ENCODE results near the gene CYP1B1. TPM values are rescaled to one million over a fixed set of nuclear protein-coding genes. Genes with fewer than 3 reads are reported as not detected.

The CYP1B1 gene
- total RNA-seq, 4 donors from 2014 or later: 20.0 to 104 (median 32.4) TPM

- no peak for TF ChIP-seq CTCF (IDR thresholded peaks at IDR 0.05; ENCODE audit: low read depth)
Measured at GRCh38 chr2:38066421-38067115, 9.4 kb downstream of the CYP1B1 start.

GRCh38 chr2:38065502-38066135 is 10.3 kb downstream of the CYP1B1 start:
- TF ChIP-seq CTCF (IDR thresholded peaks at IDR 0.05; ENCODE audit: low read depth): no peak

- TF ChIP-seq CTCF (IDR thresholded peaks at IDR 0.05; ENCODE audit: low read depth): no peak
Measured at GRCh38 chr2:38064801-38065501, 11.0 kb downstream of the CYP1B1 start.

- TF ChIP-seq CTCF (IDR thresholded peaks at IDR 0.05; ENCODE audit: low read depth): no peak
Measured at GRCh38 chr2:38060236-38061018, 15.5 kb downstream of the CYP1B1 start.

GRCh38 chr2:38057651-38058410 is 18.1 kb downstream of the CYP1B1 start:
- TF ChIP-seq CTCF (IDR thresholded peaks at IDR 0.05; ENCODE audit: low read depth): no peak

GRCh38 chr2:38056216-38056615 is 19.7 kb downstream of the CYP1B1 start:
- TF ChIP-seq CTCF (IDR thresholded peaks at IDR 0.05; ENCODE audit: low read depth): no peak
